ENCODE data around the gene KAZN.

The KAZN gene

GRCh38 chr1:14848625-14849024 is 250.1 kb downstream of the KAZN start:
- DNase-seq (ENCODE audit: low read depth) = no peak
- H3K4me3 ChIP-seq (ENCODE audit: low read depth, low read length) = no peak overlapping the region
- TF ChIP-seq CTCF (IDR thresholded peaks at IDR 0.05; ENCODE audit: control insufficient read depth, extremely low read depth, insufficient read depth) = no peak

GRCh38 chr1:14849038-14849437 is 250.6 kb downstream of the KAZN start:
- H3K4me3 ChIP-seq (ENCODE audit: low read depth, low read length) = no peak overlapping the region
- no peak for DNase-seq (ENCODE audit: low read depth)
- TF ChIP-seq CTCF (IDR thresholded peaks at IDR 0.05; ENCODE audit: control insufficient read depth, extremely low read depth, insufficient read depth) = no peak

- no peak for DNase-seq (ENCODE audit: low read depth)
- no peak overlapping the region for H3K4me3 ChIP-seq (ENCODE audit: low read depth, low read length)
- no peak for TF ChIP-seq CTCF (IDR thresholded peaks at IDR 0.05; ENCODE audit: control insufficient read depth, extremely low read depth, insufficient read depth)
These were observed 252.1 kb downstream of the KAZN start for GRCh38 chr1:14850563-14850962.

GRCh38 chr1:14851760-14852159 is 253.3 kb downstream of the KAZN start:
- no peak for TF ChIP-seq CTCF (IDR thresholded peaks at IDR 0.05; ENCODE audit: control insufficient read depth, extremely low read depth, insufficient read depth)
- no peak for DNase-seq (ENCODE audit: low read depth)
- H3K4me3 ChIP-seq (ENCODE audit: low read depth, low read length) = no peak overlapping the region

GRCh38 chr1:14852291-14852690 is 253.8 kb downstream of the KAZN start:
- no peak overlapping the region for H3K4me3 ChIP-seq (ENCODE audit: low read depth, low read length)
- DNase-seq (ENCODE audit: low read depth) = peak; percentile 23
- no peak for TF ChIP-seq CTCF (IDR thresholded peaks at IDR 0.05; ENCODE audit: control insufficient read depth, extremely low read depth, insufficient read depth)

- H3K4me3 ChIP-seq (ENCODE audit: low read depth, low read length) = no peak overlapping the region
- no peak for TF ChIP-seq CTCF (IDR thresholded peaks at IDR 0.05; ENCODE audit: control insufficient read depth, extremely low read depth, insufficient read depth)
- no peak for DNase-seq (ENCODE audit: low read depth)
These were observed 255.0 kb downstream of the KAZN start for GRCh38 chr1:14853518-14853917.

GRCh38 chr1:14855268-14855667 is 256.8 kb downstream of the KAZN start:
- TF ChIP-seq CTCF (IDR thresholded peaks at IDR 0.05; ENCODE audit: control insufficient read depth, extremely low read depth, insufficient read depth) = no peak
- H3K4me3 ChIP-seq (ENCODE audit: low read depth, low read length) = no peak overlapping the region
- DNase-seq (ENCODE audit: low read depth) = no peak

All from LNCaP clone FGC (cell line).